T-helper 2 cell treated with Interferon-gamma antibody and Interleukin-4, amounts not matched to agents 100 ng/mL and 5 ng/mL, for 36 hours (primary cell): ENCODE results near the gene RLN3. TPM values are rescaled to one million over a fixed set of nuclear protein-coding genes. Genes with fewer than 3 reads are reported as not detected.
"Not testable (repeated sequence)": the region's sequence is repeated elsewhere in the genome, so short reads cannot be mapped to it uniquely, and the experiment has no call there.

ENCODE experiments used
- intact Hi-C: fragments of 100-400 bp; cut with micrococcal nuclease; formaldehyde crosslinking; loops from one replicate; pipeline ENCODE4 v1.15.1; 2023
- total RNA-seq: library from RNA; stranded (reverse); gene quantifications from 2 replicates; pipeline ENCODE4 v1.2.3, GENCODE V29; 2022

Gene RLN3
- total RNA-seq, 1 donor from 2014 or later, result not detected

DNA sequence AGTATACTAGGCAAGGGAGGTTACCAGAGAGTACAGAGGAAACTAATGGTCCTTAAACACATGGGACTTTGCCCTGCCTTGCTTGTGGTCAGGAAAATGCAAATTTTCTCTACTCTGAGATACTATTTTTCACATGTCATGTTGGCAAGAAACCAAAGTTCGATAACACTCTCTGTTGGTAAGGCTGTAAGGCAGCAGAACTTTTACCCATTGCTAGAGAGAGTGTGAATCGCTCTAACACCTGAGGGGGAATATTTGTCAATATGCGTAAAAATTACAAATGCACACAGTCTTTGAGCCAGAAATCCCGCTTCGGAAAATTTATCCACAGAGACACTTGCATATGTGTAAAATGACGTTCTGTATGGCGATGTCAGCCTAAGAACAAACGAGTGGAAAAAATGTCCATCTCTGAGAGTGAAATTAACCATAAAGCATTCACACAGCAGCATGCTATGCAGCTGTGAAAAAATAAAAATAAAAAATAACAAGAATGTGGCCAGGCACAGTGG lies 12.4 kb upstream of the RLN3 start:
- intact Hi-C loops, result no loop called here

GRCh38 chr19:14019100-14019499 lies 8.8 kb upstream of the RLN3 start:
- intact Hi-C loops, result no loop called here

GRCh38 chr19:14019739-14020138 lies 8.2 kb upstream of the RLN3 start:
- intact Hi-C loops, result not testable (repeated sequence)

GRCh38 chr19:14021474-14021873 lies 6.5 kb upstream of the RLN3 start:
- intact Hi-C loops, result no loop called here

- intact Hi-C loops, result no loop called here
Measured at GRCh38 chr19:14022469-14022868, 5.5 kb upstream of the RLN3 start.

- intact Hi-C loops, result no loop called here
Measured at GRCh38 chr19:14023404-14024235, 4.3 kb upstream of the RLN3 start.

GRCh38 chr19:14026652-14027192 lies 1.2 kb upstream of the RLN3 start:
- intact Hi-C loops, result not testable (repeated sequence)

DNA sequence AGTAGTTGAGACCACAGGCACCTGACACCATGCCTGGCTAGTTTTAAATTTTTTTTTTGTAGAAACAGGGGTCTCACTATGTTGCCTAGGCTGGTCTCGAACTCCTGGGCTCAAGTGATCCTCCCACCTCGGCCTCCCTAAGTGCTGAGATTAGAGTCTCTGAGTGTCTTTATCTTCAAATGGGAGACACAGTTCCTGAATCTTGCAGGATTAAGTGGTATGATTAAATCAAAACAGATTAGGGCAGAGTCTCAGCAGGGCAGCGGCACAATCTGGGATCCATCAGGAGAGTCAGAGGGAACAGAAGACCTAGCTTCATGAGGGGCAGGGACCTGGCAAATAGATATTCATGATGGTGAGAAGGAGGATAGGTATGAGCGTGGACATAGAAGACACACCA lies 953 bp downstream of the RLN3 start:
- intact Hi-C loops, result no loop called here

- intact Hi-C loops, result loop anchor here (5.0 kb wide), 2 partner anchors 44 to 149 kb away; no protein-coding TSS in a partner anchor
Measured at GRCh38 chr19:14030997-14031718, 3.2 kb downstream of the RLN3 start.

DNA sequence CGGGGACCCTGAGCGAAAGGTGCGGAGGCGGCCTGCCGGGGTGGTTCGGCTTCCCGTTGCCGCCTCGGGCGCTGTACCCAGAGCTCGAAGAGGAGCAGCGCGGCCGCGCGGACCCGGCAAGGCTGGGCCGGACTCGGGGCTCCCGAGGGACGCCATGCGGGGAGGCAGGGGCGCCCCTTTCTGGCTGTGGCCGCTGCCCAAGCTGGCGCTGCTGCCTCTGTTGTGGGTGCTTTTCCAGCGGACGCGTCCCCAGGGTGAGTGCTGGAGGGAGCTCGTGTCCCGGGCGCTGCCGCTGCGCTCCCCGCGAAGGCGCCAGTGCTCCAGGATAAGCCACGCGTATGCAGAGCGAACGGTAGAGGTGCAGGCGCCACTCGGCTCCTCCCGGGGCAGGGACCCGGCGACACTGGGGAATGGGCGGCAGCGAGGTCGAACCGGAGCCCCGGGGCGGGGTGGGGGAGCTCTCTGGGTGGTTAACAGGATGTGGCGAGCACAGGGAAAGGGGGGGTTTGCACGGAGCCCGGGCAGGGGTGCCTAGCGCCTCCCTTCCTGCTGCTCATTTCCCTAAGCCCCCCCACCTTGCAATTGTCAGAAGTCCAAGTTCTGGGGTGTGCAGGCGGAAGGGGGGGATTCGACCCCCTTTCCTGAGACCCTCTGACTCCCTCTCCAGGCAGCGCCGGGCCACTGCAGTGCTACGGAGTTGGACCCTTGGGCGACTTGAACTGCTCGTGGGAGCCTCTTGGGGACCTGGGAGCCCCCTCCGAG lies 4.0 kb downstream of the RLN3 start, which contains the start of gene IL27RA:
TSS of gene IL27RA (plus strand) at position 44 of the 762 bp plus-strand sequence. CDS start at position 155, 111 bp downstream.
- intact Hi-C loops, result loop anchor here (1.0 to 5.0 kb wide), 4 partner anchors 26 to 150 kb away; partner anchors contain the start of genes DCAF15 and RFX1

GRCh38 chr19:14033946-14034345 lies 6.0 kb downstream of the RLN3 start:
- intact Hi-C loops, result loop anchor here (2.0 to 5.0 kb wide), 3 partner anchors 47 to 152 kb away; partner anchors contain the start of gene DCAF15

GRCh38 chr19:14035159-14035558 lies 7.2 kb downstream of the RLN3 start:
- intact Hi-C loops, result not testable (repeated sequence)

DNA sequence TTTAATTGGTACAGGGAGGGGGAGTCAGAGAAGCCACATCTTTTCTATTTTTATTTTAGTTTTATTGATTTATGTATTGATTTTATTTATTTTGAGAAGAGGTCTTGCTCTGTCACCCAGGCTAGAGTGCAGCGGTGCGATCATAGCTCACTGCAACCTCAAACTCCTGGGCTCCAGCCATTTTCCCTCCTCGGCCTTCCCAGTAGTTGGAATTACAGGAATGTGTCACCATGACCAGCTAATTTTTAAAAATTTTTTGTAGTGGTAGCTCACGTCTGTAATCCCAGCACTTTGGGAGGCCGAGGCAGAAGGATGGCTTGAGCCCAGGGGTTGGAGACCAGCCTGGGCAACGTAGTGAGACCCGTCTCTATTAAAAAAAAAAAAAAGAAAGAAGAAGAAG lies 7.8 kb downstream of the RLN3 start:
- intact Hi-C loops, result no loop called here

DNA sequence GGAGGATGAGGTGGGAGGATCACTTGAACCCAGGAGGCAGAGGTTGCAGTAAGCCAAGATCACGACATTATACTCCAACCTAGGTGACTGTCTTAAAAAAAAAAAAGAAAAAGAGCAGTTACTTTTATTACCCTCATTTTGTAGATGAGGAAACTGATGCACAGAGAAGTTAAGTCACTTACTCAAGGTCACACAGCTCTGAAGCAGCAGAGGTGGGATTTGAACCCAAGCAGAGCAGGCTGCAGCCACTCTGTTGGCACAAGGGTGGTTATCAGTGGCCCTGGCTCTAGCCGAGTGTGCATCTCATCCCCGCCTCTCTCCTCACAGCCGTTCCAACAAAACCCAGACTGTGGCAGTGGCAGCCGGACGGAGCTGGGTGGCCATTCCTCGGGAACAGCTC lies 11.2 kb downstream of the RLN3 start:
- intact Hi-C loops, result no loop called here

DNA sequence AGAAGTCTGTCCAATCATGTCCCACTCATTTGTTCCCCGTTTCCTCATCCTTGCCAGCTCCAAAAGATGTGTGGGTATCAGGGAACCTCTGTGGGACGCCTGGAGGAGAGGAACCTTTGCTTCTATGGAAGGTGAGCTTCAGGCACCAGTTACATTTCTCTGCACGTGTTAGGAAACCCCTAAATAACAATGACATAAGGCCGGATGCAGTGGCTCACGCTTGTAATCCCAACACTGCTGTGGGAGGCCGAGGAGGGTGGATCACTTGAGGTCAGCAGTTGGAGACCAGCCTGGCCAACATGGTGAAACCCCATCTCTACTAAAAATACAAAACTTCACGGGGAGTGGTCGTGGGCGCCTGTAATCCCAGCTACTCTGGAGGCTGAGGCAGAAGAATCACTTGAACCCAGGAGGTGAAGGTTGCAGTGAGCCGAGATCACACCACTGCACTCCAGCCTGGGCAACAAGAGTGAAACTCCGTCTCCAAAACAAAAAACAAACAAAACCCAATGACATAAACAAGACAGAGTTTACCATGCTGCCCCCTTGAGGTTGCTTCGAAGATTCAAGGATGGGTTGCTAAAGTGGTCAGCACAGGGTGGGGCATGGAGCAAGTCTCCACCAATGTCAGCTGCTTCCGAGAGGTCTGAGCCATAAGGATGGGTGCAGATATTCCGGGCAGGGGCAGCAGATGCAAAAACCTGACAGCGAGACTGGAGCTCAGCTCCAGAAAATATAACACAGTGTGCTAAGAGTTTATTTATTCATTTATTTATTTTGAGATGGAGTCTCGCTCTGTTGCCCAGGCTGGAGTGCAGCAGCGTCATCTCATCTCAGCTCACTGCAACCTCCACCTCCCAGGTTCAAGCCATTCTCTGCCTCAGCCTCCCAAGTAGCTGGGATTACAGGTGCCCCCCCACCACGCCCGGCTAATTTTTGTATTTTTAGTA lies 15.0 kb downstream of the RLN3 start:
- intact Hi-C loops, result loop anchor here (1.0 kb wide), 1 partner anchor 163 kb away; no protein-coding TSS in a partner anchor

- intact Hi-C loops, result not testable (repeated sequence)
Measured at GRCh38 chr19:14047866-14048265, 19.9 kb downstream of the RLN3 start.

DNA sequence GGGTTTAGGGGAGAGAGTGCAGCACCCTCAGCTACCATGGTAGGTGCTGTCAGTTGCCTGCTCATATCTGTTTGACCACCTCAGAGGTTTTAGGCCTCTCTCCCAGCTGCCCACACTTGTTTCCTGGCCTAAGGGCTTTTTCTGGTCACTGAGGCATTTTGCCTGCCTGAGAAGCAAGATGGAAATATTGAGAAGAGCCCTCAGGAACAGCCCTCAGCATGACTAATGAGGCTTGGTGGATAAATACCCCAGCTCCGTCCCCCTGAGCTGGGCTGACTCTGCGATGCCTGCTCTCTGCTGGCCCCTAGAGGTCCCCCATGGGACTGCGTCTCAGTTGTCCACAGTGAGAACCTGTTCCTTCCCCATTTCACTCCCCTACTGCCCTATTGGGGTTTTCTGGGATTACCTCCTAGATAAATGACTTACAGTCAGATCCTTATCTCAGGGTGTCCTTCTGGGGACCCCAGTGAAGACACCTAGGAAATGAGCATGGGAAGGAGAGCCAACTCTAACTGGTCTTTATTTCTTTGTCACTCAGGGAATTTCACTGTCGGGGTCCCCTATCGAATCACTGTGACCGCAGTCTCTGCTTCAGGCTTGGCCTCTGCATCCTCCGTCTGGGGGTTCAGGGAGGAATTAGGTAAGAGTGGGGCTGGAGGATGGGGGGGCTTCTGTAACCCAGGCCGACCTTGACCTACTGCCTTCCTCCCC lies 20.6 kb downstream of the RLN3 start:
- intact Hi-C loops, result no loop called here

GRCh38 chr19:14050512-14050911 lies 22.6 kb downstream of the RLN3 start:
- intact Hi-C loops, result no loop called here

DNA sequence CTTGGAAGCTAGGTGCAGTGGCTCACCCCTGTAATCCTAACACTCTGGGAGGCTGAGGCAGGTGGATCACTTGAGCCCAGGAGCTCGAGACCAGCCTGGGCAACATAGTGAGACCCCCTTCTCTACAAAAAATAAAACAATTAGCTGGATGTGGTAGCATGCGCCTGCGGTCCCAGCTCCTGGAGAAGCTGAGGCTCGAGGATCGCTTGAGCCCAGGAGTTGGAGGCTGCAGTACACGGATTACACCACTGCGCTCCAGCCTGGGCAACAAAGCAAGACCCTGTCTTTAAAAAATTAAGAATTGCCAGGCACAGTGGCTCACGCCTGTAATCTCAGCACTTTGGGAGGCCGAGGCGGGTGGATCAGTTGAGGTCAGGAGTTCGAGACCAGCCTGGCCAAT lies 23.0 kb downstream of the RLN3 start:
- intact Hi-C loops, result not testable (repeated sequence)
